A549 (cell line): ENCODE data around the gene AFAP1. TPM values are rescaled to one million over a fixed set of nuclear protein-coding genes. Genes with fewer than 3 reads are reported as not detected.
A peak's percentile ranks its signal among the peaks of the same experiment; 100 is the strongest.

Experiments used
- ATAC-seq, 2 experiments: fragments of 200-7000 bp in 1 of 2; fragments of >200 bp in 1 of 2; cut with Nextera tagmentation in 1 of 2; cut with Tn5 transposase in 1 of 2; 3 replicates each; pipeline versions ENCODE4 v1.8.0 to v1.9.1; 2018 to 2020; ENCODE audit warnings: mild to moderate bottlenecking in 1 of 2, moderate library complexity in 1 of 2
- CTCF ChIA-PET: fragments of 300-600 bp; sonication (Branson Sonifier 250); formaldehyde crosslinking; extraction: SDS; loops from one replicate; lab custom pipeline; 2021; ENCODE audit warnings: antibody characterized with exemption, inconsistent platforms; lab: Yijun Ruan, JAX
- POLR2A ChIA-PET: fragments of 350-600 bp; formaldehyde crosslinking; extraction: SDS; loops from one replicate; lab custom pipeline; 2021; ENCODE audit warnings: antibody characterized with exemption, inconsistent platforms; lab: Yijun Ruan, JAX
- DNase-seq, 2 experiments: peaks; one replicate each; pipeline versions ENCODE4 v3.0.0 to v3.0.0-alpha.2; 2011 to 2016; ENCODE audit warnings: low read depth in 1 of 2, low spot score in 1 of 2
- FAIRE-seq: peaks from 2 replicates; lab custom pipeline; 2011; peaks lifted over from hg19 to GRCh38; lab: Jason Lieb, UNC
- H3K27ac ChIP-seq, 2 experiments: fragments of >200 bp; sonication (Bioruptor Twin); formaldehyde crosslinking; 3 replicates each; pipeline ENCODE4 v1.5.1; 2016 to 2017
- H3K4me1 ChIP-seq: fragments of >200 bp; sonication (Bioruptor Twin); formaldehyde crosslinking; 3 replicates; pipeline ENCODE4 v1.6.1; 2016
- H3K4me2 ChIP-seq: fragments of >200 bp; sonication (Bioruptor Twin); formaldehyde crosslinking; 3 replicates; pipeline ENCODE4 v1.6.1; 2016
- H3K4me3 ChIP-seq: fragments of >200 bp; sonication (Bioruptor Twin); formaldehyde crosslinking; 3 replicates; pipeline ENCODE4 v1.5.1; 2016
- H3K9me3 ChIP-seq: fragments of >200 bp; sonication (Bioruptor Twin); formaldehyde crosslinking; 3 replicates; pipeline ENCODE4 v1.6.1; 2016
- BHLHE40 ChIP-seq: IDR thresholded peaks from 2 replicates; pipeline ENCODE4 v1.6.1; 2012; ENCODE audit warnings: low read depth, low read length, inconsistent platforms
- CBX8 ChIP-seq: fragments of 200-600 bp; sonication (generic); IDR thresholded peaks from 2 replicates; pipeline ENCODE4 v1.6.1; 2016
- CHD2 ChIP-seq: fragments of 150-350 bp; IDR thresholded peaks from 2 replicates; pipeline ENCODE4 v1.6.1; 2014; ENCODE audit warnings: low read length; ENCODE audit not compliant: partially characterized antibody
- E2F6 ChIP-seq: IDR thresholded peaks from 2 replicates; pipeline ENCODE4 v1.6.1; 2012; ENCODE audit warnings: low read depth, borderline replicate concordance
- EHF ChIP-seq: fragments of 250-450 bp; sonication (Bioruptor Pico); IDR thresholded peaks from 2 replicates; pipeline ENCODE4 v1.5.0; 2020; ENCODE audit warnings: mild to moderate bottlenecking
- ESRRA ChIP-seq: fragments of 150-350 bp; IDR thresholded peaks from 2 replicates; pipeline ENCODE4 v1.6.1; 2014; ENCODE audit warnings: mild to moderate bottlenecking, low read length, borderline replicate concordance
- FOSL2 ChIP-seq, 2 experiments: fragments of 450-650 bp in 1 of 2; fragments of >200 bp in 1 of 2; sonication (Bioruptor Twin) in 1 of 2; formaldehyde crosslinking; IDR thresholded peaks; 2 replicates each; pipeline versions ENCODE4 v1.5.0 to v1.6.1; 2016 to 2020; ENCODE audit warnings: mild to moderate bottlenecking in 1 of 2, moderate library complexity in 1 of 2
- HES2 ChIP-seq: fragments of >200 bp; sonication (Bioruptor Twin); formaldehyde crosslinking; IDR thresholded peaks from 2 replicates; pipeline ENCODE4 v1.6.1; 2016
- HEYL ChIP-seq: fragments of 250-450 bp; sonication (Bioruptor Pico); IDR thresholded peaks from 2 replicates; pipeline ENCODE4 v1.8.0; 2021; ENCODE audit warnings: mild to moderate bottlenecking, moderate library complexity
- HOXA7 ChIP-seq: fragments of 250-450 bp; sonication (Bioruptor Pico); IDR thresholded peaks from 2 replicates; pipeline ENCODE4 v1.5.0; 2020; ENCODE audit warnings: mild to moderate bottlenecking, moderate library complexity
- JUN ChIP-seq, 2 experiments: fragments of >200 bp; sonication (Bioruptor Twin); formaldehyde crosslinking; IDR thresholded peaks; 2 replicates in 1 of 2; 3 replicates in 1 of 2; pipeline ENCODE4 v1.6.1; 2016 to 2017
- JUNB ChIP-seq: fragments of >200 bp; sonication (Bioruptor Twin); formaldehyde crosslinking; IDR thresholded peaks from 2 replicates; pipeline ENCODE4 v1.6.1; 2016
- KDM1A ChIP-seq: fragments of 200-600 bp; sonication (generic); IDR thresholded peaks from 2 replicates; pipeline ENCODE4 v1.6.1; 2016; ENCODE audit warnings: low read depth, mild to moderate bottlenecking
- KDM5A ChIP-seq: fragments of 200-600 bp; sonication (generic); IDR thresholded peaks from 2 replicates; pipeline ENCODE4 v1.6.1; 2016; ENCODE audit warnings: antibody characterized with exemption, mild to moderate bottlenecking
- MAX ChIP-seq: IDR thresholded peaks from 2 replicates; pipeline ENCODE4 v1.6.1; 2012
- PBX3 ChIP-seq: IDR thresholded peaks from 2 replicates; pipeline ENCODE4 v1.6.1; 2012
- PHF8 ChIP-seq: fragments of 200-600 bp; sonication (generic); IDR thresholded peaks from 2 replicates; pipeline ENCODE4 v1.6.1; 2016; ENCODE audit warnings: low read depth, mild to moderate bottlenecking, antibody characterized with exemption, moderate library complexity, borderline replicate concordance
- POLR2AphosphoS2 ChIP-seq: conservative IDR thresholded peaks from 2 replicates; pipeline ENCODE4 v1.6.1; 2012; ENCODE audit warnings: low read length, improper control_type of control experiment, inconsistent platforms
- RARB ChIP-seq: fragments of 250-450 bp; sonication (Bioruptor Pico); IDR thresholded peaks from 2 replicates; pipeline ENCODE4 v1.8.0; 2021; ENCODE audit warnings: mild to moderate bottlenecking, moderate library complexity
- RCOR1 ChIP-seq: fragments of 150-350 bp; IDR thresholded peaks from 2 replicates; pipeline ENCODE4 v1.6.1; 2014; ENCODE audit warnings: antibody characterized with exemption, low read length, low read depth
- TP53 ChIP-seq: fragments of 250-450 bp; sonication (Bioruptor Pico); IDR thresholded peaks from 2 replicates; pipeline ENCODE4 v1.5.0; 2021; ENCODE audit warnings: mild to moderate bottlenecking, moderate library complexity
- USF2 ChIP-seq: fragments of 450-650 bp; IDR thresholded peaks from 2 replicates; pipeline ENCODE4 v1.6.1; 2014; ENCODE audit warnings: antibody characterized with exemption
- ZC3H11A ChIP-seq: fragments of 450-650 bp; IDR thresholded peaks from 2 replicates; pipeline ENCODE4 v1.6.1; 2014; ENCODE audit warnings: antibody characterized with exemption, mild to moderate bottlenecking
- ZNF302 ChIP-seq: fragments of 250-450 bp; sonication (Bioruptor Pico); IDR thresholded peaks from 2 replicates; pipeline ENCODE4 v1.9.0; 2021; ENCODE audit warnings: inconsistent platforms, mild to moderate bottlenecking, moderate library complexity
- WGBS: methylation state at CpG from one replicate; pipeline ENCODE4 v1.1.6; 2017; ENCODE audit errors: missing lambda C conversion rate; 5-methylcytosine and 5-hydroxymethylcytosine counted together
- polyA plus RNA-seq, 4 experiments: library from polyadenylated mRNA; depleted of rRNA in 3 of 4; stranded (reverse); fragments of >200 nt; fragmentation: RNase III in 1 of 4; extraction: RNeasy Plus Mini Kit Qiagen cat#74134 plus additional on column Dnase treatment in 1 of 4; gene quantifications; 2 replicates in 3 of 4; 3 replicates in 1 of 4; pipeline ENCODE4 v1.2.3, GENCODE V29; 2011 to 2017

The AFAP1 gene
- polyA plus RNA-seq, 2 of the 4 experiments (the other 2 are of a cell fraction): 25.4 to 29.6 TPM

GRCh38 chr4:7827566-7827965 lies 112.1 kb downstream of the AFAP1 start (continued):
- TF ChIP-seq ZNF302 (CRISPR knock-in tag) (no peak), EHF (CRISPR knock-in tag) (no peak), KDM5A (no peak), USF2 (no peak), PBX3 (no peak), JUNB (no peak), E2F6 (no peak), RARB (CRISPR knock-in tag) (no peak), TP53 (CRISPR knock-in tag) (no peak), RCOR1 (no peak), HES2 (no peak), HEYL (CRISPR knock-in tag) (no peak), CBX8 (no peak)
- TF ChIP-seq, all 56 proteins: peak for 0

GRCh38 chr4:7826909-7827306 lies 112.8 kb downstream of the AFAP1 start:
- WGBS: 93% methylated on average over 11 of the region's 11 CpGs
- no peak for FAIRE-seq
- no peak overlapping the region for H3K4me3 ChIP-seq
- ChIA-PET POLR2A (interaction anchor here (1.4 kb wide), 1 partner anchor 21 kb away, joined by 3 read pairs; no protein-coding TSS in a partner anchor), CTCF (interaction anchor here (0.9 to 2.3 kb wide), 3 partner anchors 9 to 14 kb away, joined by 3 to 6 read pairs (median 3); no protein-coding TSS in a partner anchor)
- peak overlapping the region in 1 of 2 experiments; percentile 51; a peak in 2 of 6 replicates for H3K27ac ChIP-seq
- H3K4me1 ChIP-seq: peaks cover 63% of the 10 kb centered on the region
- DNase-seq: no peak
- TF ChIP-seq EHF (CRISPR knock-in tag): no peak
- no peak for TF ChIP-seq CHD2
- no peak overlapping the region for H3K4me2 ChIP-seq
- ATAC-seq: no peak
- no peaks in the 10 kb centered on the region for H3K9me3 ChIP-seq

- TF ChIP-seq ESRRA: no peak
- TF ChIP-seq BHLHE40: no peak
- no peak for TF ChIP-seq PHF8
- TF ChIP-seq MAX: no peak
- no peak for TF ChIP-seq KDM1A
- TF ChIP-seq POLR2AphosphoS2: no peak
- TF ChIP-seq HOXA7 (CRISPR knock-in tag): no peak
- no peak for TF ChIP-seq USF2
- TF ChIP-seq ZNF302 (CRISPR knock-in tag): no peak
- TF ChIP-seq FOSL2 (IDR thresholded peaks at IDR 0.05): no peak
- no peak for TF ChIP-seq FOSL2 (CRISPR knock-in tag; IDR thresholded peaks at IDR 0.05)
- TF ChIP-seq ZC3H11A: no peak
- TF ChIP-seq JUNB: no peak
- no peak for TF ChIP-seq CHD2
- TF ChIP-seq JUN (IDR thresholded peaks at IDR 0.05): no peak
- TF ChIP-seq E2F6: no peak
- TF ChIP-seq, all 56 proteins: peak for 0
- no peak for ATAC-seq
- no peak overlapping the region for H3K4me2 ChIP-seq
- peaks cover 69% of the 10 kb centered on the region for H3K4me1 ChIP-seq
- FAIRE-seq: no peak
- 85% methylated on average over 9 of the region's 12 CpGs for WGBS
- POLR2A ChIA-PET: interaction anchor here (1.4 kb wide), 1 partner anchor 20 kb away, joined by 3 read pairs; no protein-coding TSS in a partner anchor
- H3K9me3 ChIP-seq: no peaks in the 10 kb centered on the region
- CTCF ChIA-PET: interaction anchor here (0.6 to 2.3 kb wide), 4 partner anchors 10 to 147 kb away, joined by 3 to 6 read pairs (median 4); no protein-coding TSS in a partner anchor
- peak overlapping the region in 1 of 2 experiments; percentile 51; a peak in 3 of 6 replicates for H3K27ac ChIP-seq
- no peak for DNase-seq
- no peak overlapping the region for H3K4me3 ChIP-seq
These were observed 113.3 kb downstream of the AFAP1 start for GRCh38 chr4:7826176-7826908.
